IMR-90 (cell line): ENCODE measurements around the gene IL1RAP. TPM values are rescaled to one million over a fixed set of nuclear protein-coding genes. Genes with fewer than 3 reads are reported as not detected.
A peak's percentile ranks its signal among the peaks of the same experiment; 100 is the strongest.

Source experiments
- ATAC-seq: fragments of 200-7000 bp; cut with Tn5 transposase; 2 replicates; pipeline ENCODE4 v1.9.1; 2020; ENCODE audit warnings: low read depth, mild to moderate bottlenecking, moderate library complexity
- BruUV-seq: library from RNA; stranded (reverse); fragments of 400-500 nt; replicated peaks from 2 replicates; lab custom pipeline; 2021; lab: Mats Ljungman, UMichigan
- CTCF ChIA-PET: fragments of 300-600 bp; formaldehyde crosslinking; extraction: SDS; loops from one replicate; lab custom pipeline; 2021; ENCODE audit warnings: antibody characterized with exemption; lab: Yijun Ruan, JAX
- POLR2A ChIA-PET: fragments of 300-600 bp; sonication (Branson Sonifier 250); formaldehyde crosslinking; loops from one replicate; lab custom pipeline; 2022; ENCODE audit warnings: antibody characterized with exemption; ENCODE audit not compliant: unreplicated experiment; lab: Charles Lee
- DNase-seq: peaks from one replicate; pipeline ENCODE4 v3.0.0; 2013
- H2AFZ ChIP-seq: replicated peaks from 2 replicates; pipeline ENCODE3; 2013; ENCODE audit warnings: low read length, mild to moderate bottlenecking; ENCODE audit not compliant: poor library complexity
- H2AK5ac ChIP-seq: 2 replicates; pipeline ENCODE4 v1.6.1; 2013; ENCODE audit warnings: low read depth, low read length, inconsistent platforms
- H2AK9ac ChIP-seq: replicated peaks from 2 replicates; pipeline ENCODE3; 2013; ENCODE audit warnings: mild to moderate bottlenecking, low read depth, low read length, moderate library complexity; ENCODE audit not compliant: poor library complexity
- H2BK120ac ChIP-seq: 2 replicates; pipeline ENCODE4 v1.6.1; 2013; ENCODE audit warnings: low read depth, low read length, inconsistent platforms
- H2BK15ac ChIP-seq: 3 replicates; pipeline ENCODE4 v1.6.1; 2013; ENCODE audit warnings: low read depth, low read length, inconsistent platforms
- H2BK20ac ChIP-seq: 2 replicates; pipeline ENCODE4 v1.6.1; 2013; ENCODE audit warnings: low read depth, mild to moderate bottlenecking, inconsistent platforms, low read length, moderate library complexity
- H2BK5ac ChIP-seq: 2 replicates; pipeline ENCODE4 v1.6.1; 2013; ENCODE audit warnings: mild to moderate bottlenecking, low read depth, low read length, inconsistent platforms; ENCODE audit not compliant: poor library complexity, severe bottlenecking
- H3K14ac ChIP-seq: replicated peaks from 2 replicates; pipeline ENCODE4 v1.6.1; 2013; ENCODE audit warnings: low read depth, low read length, inconsistent platforms
- H3K18ac ChIP-seq: 2 replicates; pipeline ENCODE4 v1.6.1; 2013; ENCODE audit warnings: low read depth, low read length, control low read depth
- H3K23ac ChIP-seq: 2 replicates; pipeline ENCODE4 v1.6.1; 2013; ENCODE audit warnings: low read depth, low read length, inconsistent platforms
- H3K27ac ChIP-seq: 2 replicates; pipeline ENCODE4 v1.5.1; 2013; ENCODE audit warnings: mild to moderate bottlenecking, control low read depth, low read length; ENCODE audit not compliant: insufficient read depth
- H3K27me3 ChIP-seq: 2 replicates; pipeline ENCODE4 v1.6.1; 2013; ENCODE audit warnings: low read length; ENCODE audit not compliant: control insufficient read depth, insufficient read depth
- H3K36me3 ChIP-seq: 2 replicates; pipeline ENCODE4 v1.6.1; 2013; ENCODE audit warnings: low read length, mixed read lengths; ENCODE audit not compliant: control insufficient read depth, insufficient read depth
- H3K4ac ChIP-seq: 2 replicates; pipeline ENCODE4 v1.6.1; 2013; ENCODE audit warnings: low read depth, low read length, inconsistent platforms
- H3K4me1 ChIP-seq: 2 replicates; pipeline ENCODE4 v1.6.1; 2013; ENCODE audit warnings: low read length, mixed read lengths; ENCODE audit not compliant: control insufficient read depth, insufficient read depth
- H3K4me2 ChIP-seq: 2 replicates; pipeline ENCODE4 v1.6.1; 2013; ENCODE audit warnings: low read depth, mild to moderate bottlenecking, control low read depth, low read length, moderate library complexity
- H3K4me3 ChIP-seq: 2 replicates; pipeline ENCODE4 v1.5.1; 2013; ENCODE audit warnings: low read depth, mild to moderate bottlenecking, control low read depth, low read length, moderate library complexity; ENCODE audit not compliant: insufficient read depth
- H3K56ac ChIP-seq: 2 replicates; pipeline ENCODE4 v1.6.1; 2013; ENCODE audit warnings: low read length, inconsistent platforms; ENCODE audit not compliant: insufficient read depth; ENCODE audit errors: extremely low read depth
- H3K79me1 ChIP-seq, 2 experiments: 2 replicates each; pipeline ENCODE4 v1.6.1; 2013; ENCODE audit warnings: low read length in 2 of 2, inconsistent platforms in 1 of 2, low read depth in 1 of 2
- H3K9ac ChIP-seq: 2 replicates; pipeline ENCODE4 v1.6.1; 2013; ENCODE audit warnings: low read depth, low read length, control low read depth
- H3K9me1 ChIP-seq: 2 replicates; pipeline ENCODE4 v1.6.1; 2013; ENCODE audit warnings: low read length, inconsistent platforms; ENCODE audit not compliant: insufficient read depth
- H3K9me3 ChIP-seq: 2 replicates; pipeline ENCODE4 v1.6.1; 2013; ENCODE audit warnings: low read length; ENCODE audit not compliant: control insufficient read depth, insufficient read depth
- H4K20me1 ChIP-seq: 2 replicates; pipeline ENCODE4 v1.6.1; 2013; ENCODE audit warnings: low read length, inconsistent platforms; ENCODE audit not compliant: insufficient read depth
- H4K5ac ChIP-seq: 2 replicates; pipeline ENCODE4 v1.6.1; 2013; ENCODE audit warnings: mild to moderate bottlenecking, low read depth, low read length, control low read depth
- H4K8ac ChIP-seq, 2 experiments: 2 replicates each; pipeline ENCODE4 v1.6.1; 2013; ENCODE audit warnings: low read depth in 2 of 2, low read length in 2 of 2, control low read depth in 1 of 2, inconsistent platforms in 1 of 2
- H4K91ac ChIP-seq: 2 replicates; pipeline ENCODE4 v1.6.1; 2013; ENCODE audit warnings: low read depth, low read length, inconsistent platforms; ENCODE audit not compliant: insufficient read depth
- BHLHE40 ChIP-seq: fragments of 150-350 bp; IDR thresholded peaks from 2 replicates; pipeline ENCODE4 v1.6.1; 2016; ENCODE audit warnings: mild to moderate bottlenecking, low read depth, low read length
- CEBPB ChIP-seq: IDR thresholded peaks from 2 replicates; pipeline ENCODE4 v1.6.1; 2012; ENCODE audit warnings: low read depth, low read length, improper control_type of control experiment
- CHD1 ChIP-seq: IDR thresholded peaks from 2 replicates; pipeline ENCODE4 v1.6.1; 2012; ENCODE audit warnings: low read depth, low read length, improper control_type of control experiment
- CTCF ChIP-seq: conservative IDR thresholded peaks from 2 replicates; pipeline ENCODE4 v1.5.1; 2012; ENCODE audit warnings: mild to moderate bottlenecking, low read depth, low read length, improper control_type of control experiment
- ELK1 ChIP-seq: fragments of 150-350 bp; IDR thresholded peaks from 2 replicates; pipeline ENCODE4 v1.6.1; 2016; ENCODE audit warnings: low read depth, mild to moderate bottlenecking, low read length, moderate library complexity, borderline replicate concordance
- FOS ChIP-seq: fragments of 150-350 bp; IDR thresholded peaks from 2 replicates; pipeline ENCODE4 v1.6.1; 2016; ENCODE audit warnings: low read depth, low read length
- MAFK ChIP-seq: IDR thresholded peaks from 2 replicates; pipeline ENCODE4 v1.6.1; 2012; ENCODE audit warnings: low read depth, low read length, improper control_type of control experiment
- MAZ ChIP-seq: IDR thresholded peaks from 2 replicates; pipeline ENCODE4 v1.6.1; 2012; ENCODE audit warnings: low read depth, mild to moderate bottlenecking, low read length, improper control_type of control experiment, moderate library complexity, borderline replicate concordance
- MXI1 ChIP-seq: IDR thresholded peaks from 2 replicates; pipeline ENCODE4 v1.6.1; 2012; ENCODE audit warnings: low read depth, mild to moderate bottlenecking, low read length, moderate library complexity, borderline replicate concordance
- NFE2L2 ChIP-seq: fragments of 150-350 bp; IDR thresholded peaks from 2 replicates; pipeline ENCODE4 v1.6.1; 2016; ENCODE audit warnings: low read depth, mild to moderate bottlenecking, low read length
- POLR2A ChIP-seq: IDR thresholded peaks from 2 replicates; pipeline ENCODE4 v1.6.1; 2012; ENCODE audit warnings: mild to moderate bottlenecking, low read depth, low read length
- RAD21 ChIP-seq: IDR thresholded peaks from 2 replicates; pipeline ENCODE4 v1.6.1; 2012; ENCODE audit warnings: low read length, improper control_type of control experiment
- RCOR1 ChIP-seq: IDR thresholded peaks from 2 replicates; pipeline ENCODE4 v1.6.1; 2012; ENCODE audit warnings: mild to moderate bottlenecking, low read length, improper control_type of control experiment; ENCODE audit not compliant: insufficient replicate concordance
- RFX5 ChIP-seq: IDR thresholded peaks from 2 replicates; pipeline ENCODE4 v1.8.0; 2012; ENCODE audit warnings: low read depth, mild to moderate bottlenecking, low read length, moderate library complexity
- SMC3 ChIP-seq: fragments of 150-350 bp; IDR thresholded peaks from 2 replicates; pipeline ENCODE4 v1.6.1; 2016; ENCODE audit warnings: low read depth, mild to moderate bottlenecking, antibody characterized with exemption, low read length, moderate library complexity
- WGBS, 2 experiments: methylation state at CpG; one replicate each; pipeline versions ENCODE4 v1.1.5 to v1.1.7; 2013; ENCODE audit warnings: missing lambda C conversion rate in 2 of 2; ENCODE audit not compliant: insufficient read length in 1 of 2; ENCODE audit errors: extremely low coverage in 2 of 2; 5-methylcytosine and 5-hydroxymethylcytosine counted together
- dilution Hi-C: fragments of 300-500 bp; cut with HindIII; formaldehyde crosslinking; loops from one replicate; pipeline ENCODE4 v1.14.3; 2018; ENCODE audit warnings: low sequenced_read_pairs; ENCODE audit not compliant: unreplicated experiment
- in situ Hi-C: fragments of 300-500 bp; cut with MboI; formaldehyde crosslinking; loops from 3 replicates; pipeline ENCODE4 v1.14.3; 2019; ENCODE audit warnings: low sequenced_read_pairs, inconsistent platforms, mixed read lengths
- intact Hi-C: fragments of 100-400 bp; cut with micrococcal nuclease; formaldehyde crosslinking; loops from 2 replicates; pipeline ENCODE4 v1.10.0; 2022
- polyA plus RNA-seq, 3 experiments: library from polyadenylated mRNA; depleted of rRNA; stranded (reverse); fragments of >200 nt; gene quantifications; 2 replicates each; pipeline ENCODE4 v1.2.3, GENCODE V29; 2012; ENCODE audit warnings: low replicate concordance in 1 of 3
- total RNA-seq: library from RNA; depleted of rRNA; stranded (reverse); fragments of >200 nt; gene quantifications from 2 replicates; pipeline ENCODE4 v1.2.3, GENCODE V29; 2012
- TF ChIP-seq, protein P1 (sequence below): fragments of 150-350 bp; IDR thresholded peaks from 2 replicates; pipeline ENCODE4 v1.6.1; 2017; ENCODE audit warnings: mild to moderate bottlenecking, antibody characterized with exemption, low read length, low read depth

The IL1RAP gene
- total and polyA plus RNA-seq, 2 of the 4 experiments (the other 2 are of a cell fraction) = 8.3 to 11.3 TPM

- BruUV-seq = no TSS peak
- Histone ChIP-seq H2BK20ac (no peak overlapping the region), H3K56ac (no peak overlapping the region), H3K4ac (no peak overlapping the region), H3K9me3 (no peaks in the 10 kb centered on the region), H2AK9ac (no peak overlapping the region), H4K5ac (no peak overlapping the region), H3K27me3 (no peaks in the 10 kb centered on the region), H3K9me1 (no peaks in the 10 kb centered on the region), H3K14ac (no peak overlapping the region), H3K23ac (no peak overlapping the region), H3K18ac (no peak overlapping the region), H2AFZ (no peak overlapping the region), H2BK5ac (no peak overlapping the region), H4K8ac (no peak overlapping the region), H3K4me1 (no peaks in the 10 kb centered on the region), H3K4me2 (no peak overlapping the region), H2AK5ac (no peak overlapping the region), H3K4me3 (no peak overlapping the region), H3K36me3 (no peaks in the 10 kb centered on the region), H4K91ac (no peak overlapping the region), H3K9ac (no peak overlapping the region), H2BK120ac (no peak overlapping the region), H4K20me1 (no peaks in the 10 kb centered on the region), H3K79me1 (no peaks in the 10 kb centered on the region), H2BK15ac (0 out of 3 replicates have a peak overlapping the region, but pooled peaks have one; percentile 25), H3K27ac (no peak overlapping the region)
- dilution Hi-C loops = no loop called here
- ChIA-PET POLR2A (interaction anchor here (1.1 kb wide), 1 partner anchor 167 kb away, joined by 3 read pairs; no protein-coding TSS in a partner anchor), CTCF (interaction anchor here (0.6 to 1.7 kb wide), 17 partner anchors 10 to 646 kb away, joined by 3 to 8 read pairs (median 3); no protein-coding TSS in a partner anchor)
- ATAC-seq = peak; percentile 87
- WGBS, 2 experiments = no CpG with 5 or more reads among the region's 4 CpGs
- intact Hi-C loops = loop anchor here (1.0 to 10.0 kb wide), 4 partner anchors 111 to 1744 kb away; no protein-coding TSS in a partner anchor
- no peak for TF ChIP-seq MAFK
- peak; percentile 27; the same call in 1 of the 2 replicates for TF ChIP-seq SMC3
- TF ChIP-seq CTCF = peak; percentile 54
- TF ChIP-seq ELK1 = no peak
- TF ChIP-seq RAD21 = peak; percentile 62
- TF ChIP-seq MAZ = no peak
- no peak for TF ChIP-seq NFE2L2
- TF ChIP-seq FOS = no peak
- TF ChIP-seq CHD1 = no peak
- no peak for TF ChIP-seq RFX5
- TF ChIP-seq, protein P1, sequence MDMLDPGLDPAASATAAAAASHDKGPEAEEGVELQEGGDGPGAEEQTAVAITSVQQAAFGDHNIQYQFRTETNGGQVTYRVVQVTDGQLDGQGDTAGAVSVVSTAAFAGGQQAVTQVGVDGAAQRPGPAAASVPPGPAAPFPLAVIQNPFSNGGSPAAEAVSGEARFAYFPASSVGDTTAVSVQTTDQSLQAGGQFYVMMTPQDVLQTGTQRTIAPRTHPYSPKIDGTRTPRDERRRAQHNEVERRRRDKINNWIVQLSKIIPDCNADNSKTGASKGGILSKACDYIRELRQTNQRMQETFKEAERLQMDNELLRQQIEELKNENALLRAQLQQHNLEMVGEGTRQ = no peak
- TF ChIP-seq POLR2A = no peak
- no peak for TF ChIP-seq BHLHE40
- TF ChIP-seq CEBPB = peak; percentile 68
- TF ChIP-seq MXI1 = no peak
- TF ChIP-seq RCOR1 = no peak
- in situ Hi-C loops = loop anchor here (10.0 kb wide), 1 partner anchor 354 kb away; no protein-coding TSS in a partner anchor
- peak; percentile 44 for DNase-seq
Measured at GRCh38 chr3:190701096-190701532, 187.2 kb downstream of the IL1RAP start.
